GM13977 (cell line): ENCODE data around the gene ANXA1.

ENCODE experiments used
- DNase-seq: peaks from one replicate; pipeline ENCODE4 v3.0.0; 2012; ENCODE audit warnings: low spot score
- CTCF ChIP-seq: IDR thresholded peaks from 2 replicates; pipeline ENCODE4 v1.5.1; 2012; ENCODE audit warnings: mild to moderate bottlenecking, control low read depth; ENCODE audit not compliant: insufficient read depth; ENCODE audit errors: extremely low read depth, missing control alignments
- in situ Hi-C: fragments of 300-500 bp; cut with MboI; formaldehyde crosslinking; loops from one replicate; pipeline ENCODE4 v1.12.0; 2022; ENCODE audit warnings: low sequenced_read_pairs, low pct_unique_long_range_greater_than_20kb, mixed read lengths, inconsistent platforms; ENCODE audit not compliant: unreplicated experiment

ANXA1 gene

GRCh38 chr9:73155377-73155776 lies 3.7 kb downstream of the ANXA1 start:
- DNase-seq = no peak
- TF ChIP-seq CTCF = no peak
- in situ Hi-C loops = no loop called here

DNA sequence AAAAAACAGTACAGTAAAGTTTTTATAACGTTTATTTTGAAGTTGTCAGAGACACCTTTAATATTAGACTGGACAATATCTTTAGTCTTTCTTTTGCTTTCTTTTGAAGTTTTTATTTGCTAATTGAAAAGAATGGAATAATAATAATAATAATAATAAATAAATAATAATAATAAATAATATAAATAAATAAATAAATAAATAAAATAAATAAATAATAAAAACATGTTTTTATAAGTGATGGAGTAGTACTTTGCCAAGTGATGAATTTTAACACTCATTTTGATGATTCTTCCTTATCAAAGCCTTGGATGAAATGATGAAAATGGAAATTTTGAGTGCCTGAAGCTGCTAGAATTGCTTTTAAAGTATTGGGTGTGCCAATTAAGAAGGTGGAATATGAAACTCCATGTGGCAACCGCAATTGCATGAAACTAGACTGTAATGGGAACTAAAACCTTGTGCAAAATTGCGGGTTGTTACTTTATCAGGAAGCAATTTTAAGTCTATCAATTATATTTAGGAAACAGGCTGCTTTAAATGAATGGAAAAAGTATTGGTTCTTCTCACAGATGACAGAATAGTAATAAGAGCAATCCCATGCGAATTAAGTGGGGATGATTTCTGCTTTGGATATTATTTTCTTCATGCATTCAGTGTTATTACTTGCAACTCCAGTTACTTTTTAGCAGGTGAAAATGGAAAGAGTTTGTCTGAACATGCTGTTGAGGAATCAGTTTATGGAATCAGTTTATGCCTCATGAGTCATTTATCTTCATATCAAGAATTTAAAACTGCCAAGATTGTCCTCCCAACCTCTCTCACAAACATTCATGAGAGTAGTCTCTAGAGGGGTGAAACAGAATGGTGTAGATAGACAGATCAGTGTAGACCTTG lies 4.6 kb downstream of the ANXA1 start:
- DNase-seq = no peak
- TF ChIP-seq CTCF = no peak
- in situ Hi-C loops = no loop called here

- no peak for DNase-seq
- in situ Hi-C loops = no loop called here
- TF ChIP-seq CTCF = no peak
Observed at GRCh38 chr9:73156865-73157187, 5.2 kb downstream of the ANXA1 start.

DNA sequence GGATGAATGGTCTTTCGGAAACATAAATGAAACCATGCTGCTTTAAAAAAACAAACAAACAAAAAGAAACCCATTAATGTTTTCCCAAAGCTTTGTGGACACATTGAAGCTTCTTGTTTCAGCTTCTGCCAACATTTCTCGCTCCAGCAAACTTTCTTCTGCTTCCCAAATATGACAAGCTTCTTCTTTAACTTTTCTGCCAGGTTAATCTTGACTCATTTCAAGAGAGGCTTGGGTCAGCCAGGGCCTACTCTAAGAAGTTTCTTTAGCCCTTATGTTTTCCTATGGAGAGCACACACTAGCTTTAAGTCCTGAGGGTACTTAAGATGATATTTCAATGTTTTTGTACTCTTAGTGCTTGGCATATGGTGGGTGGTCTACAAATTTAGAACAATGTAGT lies 6.1 kb downstream of the ANXA1 start:
- no peak for DNase-seq
- in situ Hi-C loops = no loop called here
- TF ChIP-seq CTCF = no peak

GRCh38 chr9:73158723-73159122 lies 7.1 kb downstream of the ANXA1 start:
- DNase-seq = no peak
- in situ Hi-C loops = no loop called here
- TF ChIP-seq CTCF = no peak

DNA sequence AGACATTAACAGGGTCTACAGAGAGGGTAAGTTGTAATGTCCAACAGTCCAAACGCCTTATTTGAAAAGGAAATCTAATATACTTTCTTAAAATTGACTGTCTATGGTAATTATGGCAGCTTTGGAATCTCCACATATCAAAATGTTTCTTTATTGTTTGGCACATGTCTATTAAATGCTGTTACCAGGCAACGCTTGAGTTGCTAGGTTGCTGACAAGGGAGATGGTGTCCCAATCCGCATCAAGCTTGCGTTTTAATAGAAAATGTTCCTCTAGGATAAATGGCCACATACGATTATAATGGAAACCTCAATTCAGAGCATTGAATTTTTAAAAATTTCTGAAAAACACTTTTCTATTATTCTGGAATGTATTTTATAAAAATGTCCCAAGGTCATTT lies 9.2 kb downstream of the ANXA1 start:
- in situ Hi-C loops = no loop called here

More for the DNA sequence above, 9.2 kb downstream of the ANXA1 start:
- no peak for DNase-seq
- TF ChIP-seq CTCF = no peak
